HTR-8/SVneo (cell line): Measurements from ENCODE around the gene SMIM29.

Experiments used
- DNase-seq: peaks from one replicate; pipeline ENCODE4 v3.0.0; 2011; ENCODE audit warnings: low spot score, mixed read lengths; ENCODE audit not compliant: insufficient read length
- FAIRE-seq: peaks from 2 replicates; lab custom pipeline; 2011; peaks lifted over from hg19 to GRCh38; lab: Jason Lieb, UNC

The SMIM29 gene

DNA sequence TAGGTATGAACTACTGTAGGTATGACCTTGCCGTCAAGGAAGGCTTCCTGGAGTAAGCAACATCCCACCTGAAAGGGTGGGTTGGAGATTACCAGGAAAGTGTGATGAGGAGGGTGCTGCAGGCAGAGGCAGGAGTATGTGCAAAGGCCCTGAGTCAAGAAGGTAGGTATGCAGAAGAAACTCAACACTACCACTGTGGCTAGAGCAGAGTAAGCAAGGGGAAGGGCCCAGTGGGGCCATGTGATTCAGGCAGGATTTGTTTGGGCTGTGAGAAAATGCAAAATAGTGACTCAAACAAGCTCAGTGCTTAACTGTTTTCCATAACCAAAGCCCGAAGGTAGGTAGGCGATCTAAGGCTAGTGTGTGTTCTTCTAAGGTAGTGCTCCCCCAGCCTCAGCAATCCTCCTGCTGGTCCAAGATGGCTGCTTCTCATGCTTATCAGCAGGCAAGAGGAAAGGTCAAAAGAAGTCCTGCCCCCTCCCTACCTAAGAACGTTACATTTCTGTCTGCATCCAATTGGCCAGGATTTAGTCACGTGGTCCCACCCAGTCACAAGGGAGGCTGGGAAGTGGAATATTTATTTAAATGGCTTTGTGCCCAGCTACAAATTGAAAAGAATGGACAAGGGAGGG is 48.4 kb downstream of the SMIM29 start:
- FAIRE-seq = peak; percentile 20
- no peak for DNase-seq

DNA sequence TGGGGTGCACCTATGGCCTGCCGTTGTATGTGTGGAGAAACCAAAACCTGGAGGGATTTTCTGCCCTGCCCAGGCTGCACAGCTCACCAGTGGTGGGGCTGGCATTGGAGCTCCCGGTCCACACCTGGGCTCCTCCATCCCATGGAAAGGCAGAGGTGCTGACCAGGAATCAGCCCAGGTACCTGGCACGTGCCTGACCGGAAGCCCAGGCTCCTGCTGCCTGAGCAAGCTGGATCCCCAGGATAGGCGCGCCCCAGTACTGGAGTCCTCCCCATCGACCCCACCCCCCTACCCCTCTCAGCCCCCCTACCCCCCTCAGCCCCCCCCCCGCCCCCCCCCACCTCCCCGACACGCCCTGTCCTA is 52.0 kb downstream of the SMIM29 start:
- DNase-seq = no peak
- FAIRE-seq = no peak
